ENCODE results near the gene RALGAPA2. TPM values are rescaled to one million over a fixed set of nuclear protein-coding genes. Genes with fewer than 3 reads are reported as not detected.
A peak's percentile ranks its signal among the peaks of the same experiment; 100 is the strongest.

Gene RALGAPA2
- total and polyA plus RNA-seq, 2 experiments from 2014 or later: 13.1 to 43.4 TPM

DNA sequence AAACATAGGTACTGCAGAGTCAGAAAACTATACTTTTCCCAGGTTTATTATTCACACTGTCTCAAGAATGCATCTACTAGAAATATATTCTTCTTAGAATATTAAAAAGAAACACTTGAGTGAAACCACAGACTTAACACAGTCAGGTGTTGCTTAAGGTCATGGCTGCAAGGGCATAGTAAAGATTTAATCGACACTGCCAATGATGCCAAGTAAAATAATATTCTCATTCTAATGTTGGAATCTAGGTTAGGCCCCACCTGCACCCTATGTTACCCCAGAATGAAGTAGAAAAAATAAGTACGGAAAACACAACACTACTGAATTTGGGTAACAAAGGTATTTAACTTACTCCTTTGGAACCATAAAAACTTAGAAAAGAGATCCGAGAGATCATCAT, 155.0 kb downstream of the RALGAPA2 start (continued):
- TF ChIP-seq, protein P1, sequence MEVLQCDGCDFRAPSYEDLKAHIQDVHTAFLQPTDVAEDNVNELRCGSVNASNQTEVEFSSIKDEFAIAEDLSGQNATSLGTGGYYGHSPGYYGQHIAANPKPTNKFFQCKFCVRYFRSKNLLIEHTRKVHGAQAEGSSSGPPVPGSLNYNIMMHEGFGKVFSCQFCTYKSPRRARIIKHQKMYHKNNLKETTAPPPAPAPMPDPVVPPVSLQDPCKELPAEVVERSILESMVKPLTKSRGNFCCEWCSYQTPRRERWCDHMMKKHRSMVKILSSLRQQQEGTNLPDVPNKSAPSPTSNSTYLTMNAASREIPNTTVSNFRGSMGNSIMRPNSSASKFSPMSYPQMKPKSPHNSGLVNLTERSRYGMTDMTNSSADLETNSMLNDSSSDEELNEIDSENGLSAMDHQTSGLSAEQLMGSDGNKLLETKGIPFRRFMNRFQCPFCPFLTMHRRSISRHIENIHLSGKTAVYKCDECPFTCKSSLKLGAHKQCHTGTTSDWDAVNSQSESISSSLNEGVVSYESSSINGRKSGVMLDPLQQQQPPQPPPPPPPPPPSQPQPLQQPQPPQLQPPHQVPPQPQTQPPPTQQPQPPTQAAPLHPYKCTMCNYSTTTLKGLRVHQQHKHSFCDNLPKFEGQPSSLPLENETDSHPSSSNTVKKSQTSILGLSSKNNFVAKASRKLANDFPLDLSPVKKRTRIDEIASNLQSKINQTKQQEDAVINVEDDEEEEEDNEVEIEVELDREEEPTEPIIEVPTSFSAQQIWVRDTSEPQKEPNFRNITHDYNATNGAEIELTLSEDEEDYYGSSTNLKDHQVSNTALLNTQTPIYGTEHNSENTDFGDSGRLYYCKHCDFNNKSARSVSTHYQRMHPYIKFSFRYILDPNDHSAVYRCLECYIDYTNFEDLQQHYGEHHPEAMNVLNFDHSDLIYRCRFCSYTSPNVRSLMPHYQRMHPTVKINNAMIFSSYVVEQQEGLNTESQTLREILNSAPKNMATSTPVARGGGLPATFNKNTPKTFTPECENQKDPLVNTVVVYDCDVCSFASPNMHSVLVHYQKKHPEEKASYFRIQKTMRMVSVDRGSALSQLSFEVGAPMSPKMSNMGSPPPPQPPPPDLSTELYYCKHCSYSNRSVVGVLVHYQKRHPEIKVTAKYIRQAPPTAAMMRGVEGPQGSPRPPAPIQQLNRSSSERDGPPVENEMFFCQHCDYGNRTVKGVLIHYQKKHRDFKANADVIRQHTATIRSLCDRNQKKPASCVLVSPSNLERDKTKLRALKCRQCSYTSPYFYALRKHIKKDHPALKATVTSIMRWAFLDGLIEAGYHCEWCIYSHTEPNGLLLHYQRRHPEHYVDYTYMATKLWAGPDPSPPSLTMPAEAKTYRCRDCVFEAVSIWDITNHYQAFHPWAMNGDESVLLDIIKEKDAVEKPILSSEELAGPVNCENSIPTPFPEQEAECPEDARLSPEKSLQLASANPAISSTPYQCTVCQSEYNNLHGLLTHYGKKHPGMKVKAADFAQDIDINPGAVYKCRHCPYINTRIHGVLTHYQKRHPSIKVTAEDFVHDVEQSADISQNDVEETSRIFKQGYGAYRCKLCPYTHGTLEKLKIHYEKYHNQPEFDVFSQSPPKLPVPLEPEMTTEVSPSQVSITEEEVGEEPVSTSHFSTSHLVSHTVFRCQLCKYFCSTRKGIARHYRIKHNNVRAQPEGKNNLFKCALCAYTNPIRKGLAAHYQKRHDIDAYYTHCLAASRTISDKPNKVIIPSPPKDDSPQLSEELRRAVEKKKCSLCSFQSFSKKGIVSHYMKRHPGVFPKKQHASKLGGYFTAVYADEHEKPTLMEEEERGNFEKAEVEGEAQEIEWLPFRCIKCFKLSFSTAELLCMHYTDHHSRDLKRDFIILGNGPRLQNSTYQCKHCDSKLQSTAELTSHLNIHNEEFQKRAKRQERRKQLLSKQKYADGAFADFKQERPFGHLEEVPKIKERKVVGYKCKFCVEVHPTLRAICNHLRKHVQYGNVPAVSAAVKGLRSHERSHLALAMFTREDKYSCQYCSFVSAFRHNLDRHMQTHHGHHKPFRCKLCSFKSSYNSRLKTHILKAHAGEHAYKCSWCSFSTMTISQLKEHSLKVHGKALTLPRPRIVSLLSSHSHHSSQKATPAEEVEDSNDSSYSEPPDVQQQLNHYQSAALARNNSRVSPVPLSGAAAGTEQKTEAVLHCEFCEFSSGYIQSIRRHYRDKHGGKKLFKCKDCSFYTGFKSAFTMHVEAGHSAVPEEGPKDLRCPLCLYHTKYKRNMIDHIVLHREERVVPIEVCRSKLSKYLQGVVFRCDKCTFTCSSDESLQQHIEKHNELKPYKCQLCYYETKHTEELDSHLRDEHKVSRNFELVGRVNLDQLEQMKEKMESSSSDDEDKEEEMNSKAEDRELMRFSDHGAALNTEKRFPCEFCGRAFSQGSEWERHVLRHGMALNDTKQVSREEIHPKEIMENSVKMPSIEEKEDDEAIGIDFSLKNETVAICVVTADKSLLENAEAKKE (CRISPR knock-in tag; IDR thresholded peaks at IDR 0.05): no peak
- TF ChIP-seq STAT1 (IDR thresholded peaks at IDR 0.05; ENCODE audit: unreplicated experiment): no peak

DNA sequence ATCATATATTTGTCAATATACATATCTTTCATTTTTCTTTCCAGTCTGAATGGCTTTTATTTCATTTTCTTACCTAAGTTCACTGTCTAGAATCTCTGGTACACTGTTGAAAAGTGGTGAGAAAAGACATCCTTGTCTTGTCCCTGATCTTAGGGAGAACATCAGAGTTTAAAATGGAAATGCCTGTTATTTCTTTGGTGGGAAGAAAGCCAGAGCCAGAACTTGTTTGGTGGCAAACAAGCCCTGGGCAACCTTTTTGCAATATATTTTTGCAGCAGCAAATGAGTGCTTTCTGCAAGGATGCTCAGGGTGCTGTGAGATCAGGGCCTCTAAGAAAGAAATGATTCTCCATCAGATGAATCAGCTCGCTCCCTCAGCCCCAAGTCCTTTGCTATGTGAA, 156.6 kb downstream of the RALGAPA2 start:
- H3K9me2 ChIP-seq (ENCODE audit: insufficient read depth): no peaks in the 10 kb centered on the region
- peaks cover 2% of the 10 kb centered on the region for H3K27me3 Mint-ChIP-seq (ENCODE audit: insufficient read depth, low read depth, poor library complexity)
- H3K4me1 Mint-ChIP-seq: peaks cover 7% of the 10 kb centered on the region
- no peak overlapping the region for H2AFZ ChIP-seq
- H3K27ac ChIP-seq (ENCODE audit: low read depth): no peak overlapping the region
- no peak for DNase-seq (ENCODE audit: low spot score)
- peaks cover 11% of the 10 kb centered on the region; the same call in 2 of the 3 replicates for H3K9me3 Mint-ChIP-seq
- H4K20me1 ChIP-seq (replicated peaks; ENCODE audit: insufficient read depth): 0 out of 2 replicates have a peak, but pooled peaks cover 2% of the 10 kb centered on the region
- H3K4me3 ChIP-seq: no peak overlapping the region
- peak overlapping the region; percentile 27; the same call in 1 of the 2 replicates for H3K27ac Mint-ChIP-seq
- H3K36me3 Mint-ChIP-seq (ENCODE audit: low read depth): peaks cover 18% of the 10 kb centered on the region; the same call in 2 of the 3 replicates
- H3K4me1 ChIP-seq (ENCODE audit: insufficient read depth): peaks cover 6% of the 10 kb centered on the region; the same call in 1 of the 2 replicates
- no peaks in the 10 kb centered on the region for H3K27me3 ChIP-seq (ENCODE audit: insufficient read depth)
- ATAC-seq: no peak
- no peak overlapping the region for H3K4me3 Mint-ChIP-seq
- H3K4me2 ChIP-seq: no peak overlapping the region
- H3K79me2 ChIP-seq (replicated peaks; ENCODE audit: insufficient read depth): no peaks in the 10 kb centered on the region
- no peaks in the 10 kb centered on the region for H3F3A ChIP-seq (replicated peaks; ENCODE audit: low read depth)
- H3K36me3 ChIP-seq (ENCODE audit: insufficient read depth): peaks cover 6% of the 10 kb centered on the region; the same call in 1 of the 2 replicates
- TF ChIP-seq CREB1 (CRISPR knock-in tag; IDR thresholded peaks at IDR 0.05; ENCODE audit: low read depth): no peak
- TF ChIP-seq, protein P2, sequence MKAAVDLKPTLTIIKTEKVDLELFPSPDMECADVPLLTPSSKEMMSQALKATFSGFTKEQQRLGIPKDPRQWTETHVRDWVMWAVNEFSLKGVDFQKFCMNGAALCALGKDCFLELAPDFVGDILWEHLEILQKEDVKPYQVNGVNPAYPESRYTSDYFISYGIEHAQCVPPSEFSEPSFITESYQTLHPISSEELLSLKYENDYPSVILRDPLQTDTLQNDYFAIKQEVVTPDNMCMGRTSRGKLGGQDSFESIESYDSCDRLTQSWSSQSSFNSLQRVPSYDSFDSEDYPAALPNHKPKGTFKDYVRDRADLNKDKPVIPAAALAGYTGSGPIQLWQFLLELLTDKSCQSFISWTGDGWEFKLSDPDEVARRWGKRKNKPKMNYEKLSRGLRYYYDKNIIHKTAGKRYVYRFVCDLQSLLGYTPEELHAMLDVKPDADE (IDR thresholded peaks at IDR 0.05): no peak
- TF ChIP-seq, protein P3, sequence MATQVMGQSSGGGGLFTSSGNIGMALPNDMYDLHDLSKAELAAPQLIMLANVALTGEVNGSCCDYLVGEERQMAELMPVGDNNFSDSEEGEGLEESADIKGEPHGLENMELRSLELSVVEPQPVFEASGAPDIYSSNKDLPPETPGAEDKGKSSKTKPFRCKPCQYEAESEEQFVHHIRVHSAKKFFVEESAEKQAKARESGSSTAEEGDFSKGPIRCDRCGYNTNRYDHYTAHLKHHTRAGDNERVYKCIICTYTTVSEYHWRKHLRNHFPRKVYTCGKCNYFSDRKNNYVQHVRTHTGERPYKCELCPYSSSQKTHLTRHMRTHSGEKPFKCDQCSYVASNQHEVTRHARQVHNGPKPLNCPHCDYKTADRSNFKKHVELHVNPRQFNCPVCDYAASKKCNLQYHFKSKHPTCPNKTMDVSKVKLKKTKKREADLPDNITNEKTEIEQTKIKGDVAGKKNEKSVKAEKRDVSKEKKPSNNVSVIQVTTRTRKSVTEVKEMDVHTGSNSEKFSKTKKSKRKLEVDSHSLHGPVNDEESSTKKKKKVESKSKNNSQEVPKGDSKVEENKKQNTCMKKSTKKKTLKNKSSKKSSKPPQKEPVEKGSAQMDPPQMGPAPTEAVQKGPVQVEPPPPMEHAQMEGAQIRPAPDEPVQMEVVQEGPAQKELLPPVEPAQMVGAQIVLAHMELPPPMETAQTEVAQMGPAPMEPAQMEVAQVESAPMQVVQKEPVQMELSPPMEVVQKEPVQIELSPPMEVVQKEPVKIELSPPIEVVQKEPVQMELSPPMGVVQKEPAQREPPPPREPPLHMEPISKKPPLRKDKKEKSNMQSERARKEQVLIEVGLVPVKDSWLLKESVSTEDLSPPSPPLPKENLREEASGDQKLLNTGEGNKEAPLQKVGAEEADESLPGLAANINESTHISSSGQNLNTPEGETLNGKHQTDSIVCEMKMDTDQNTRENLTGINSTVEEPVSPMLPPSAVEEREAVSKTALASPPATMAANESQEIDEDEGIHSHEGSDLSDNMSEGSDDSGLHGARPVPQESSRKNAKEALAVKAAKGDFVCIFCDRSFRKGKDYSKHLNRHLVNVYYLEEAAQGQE (IDR thresholded peaks at IDR 0.05; ENCODE audit: unreplicated experiment): no peak
- no peak for TF ChIP-seq STAT1 (IDR thresholded peaks at IDR 0.05; ENCODE audit: unreplicated experiment)
